K562 (cell line): ENCODE results near the gene CDKN2AIP. TPM values are rescaled to one million over a fixed set of nuclear protein-coding genes. Genes with fewer than 3 reads are reported as not detected.

ENCODE experiments used
- ATAC-seq: fragments of 200-7000 bp; cut with Tn5 transposase; 3 replicates; pipeline ENCODE4 v1.9.1; 2020; ENCODE audit warnings: moderate library complexity
- BruUV-seq: library from RNA; stranded (reverse); fragments of 400-500 nt; replicated peaks from 2 replicates; lab custom pipeline; 2021; lab: Mats Ljungman, UMichigan
- CTCF ChIA-PET: fragments of 300-600 bp; formaldehyde crosslinking; extraction: SDS; loops from one replicate; lab custom pipeline; 2021; ENCODE audit warnings: low intra/inter-chr PET ratio; lab: Yijun Ruan, JAX
- POLR2A ChIA-PET: fragments of 300-600, 350-650 bp; sonication (Branson Sonifier 250); formaldehyde crosslinking; extraction: SDS; loops from one replicate; lab custom pipeline; 2021; ENCODE audit warnings: antibody characterized with exemption, inconsistent platforms; lab: Yijun Ruan, JAX
- DNase-seq, 4 experiments: peaks; one replicate each; pipeline versions ENCODE4 v3.0.0 to v3.0.0-alpha.2; 2011 to 2018; ENCODE audit warnings: low spot score in 3 of 4, mixed read lengths in 3 of 4; ENCODE audit errors: extremely low read depth in 1 of 4
- FAIRE-seq: peaks from 2 replicates; lab custom pipeline; 2011; peaks lifted over from hg19 to GRCh38; lab: Jason Lieb, UNC
- H2AFZ ChIP-seq: 2 replicates; pipeline ENCODE4 v1.6.0; 2011; ENCODE audit warnings: low read depth, low read length, control low read depth, inconsistent platforms
- H3K27ac ChIP-seq: fragments of 200-600 bp; 3 replicates; pipeline ENCODE4 v1.8.0; 2011; ENCODE audit warnings: low read depth, mild to moderate bottlenecking, control low read depth, inconsistent platforms, low read length, moderate library complexity, mixed read lengths; ENCODE audit errors: extremely low read depth
- H3K27me3 ChIP-seq, 2 experiments: fragments of 300-600 bp in 1 of 2; 2 replicates in 1 of 2; 3 replicates in 1 of 2; pipeline versions ENCODE4 v1.6.0 to v1.8.0; 2011; ENCODE audit warnings: inconsistent platforms in 2 of 2, low read length in 2 of 2, mild to moderate bottlenecking in 1 of 2, mixed read lengths in 1 of 2, moderate library complexity in 1 of 2; ENCODE audit not compliant: control insufficient read depth in 2 of 2, insufficient read depth in 2 of 2
- H3K36me3 ChIP-seq: fragments of 300-600 bp; 3 replicates; pipeline ENCODE4 v1.8.0; 2011; ENCODE audit warnings: mild to moderate bottlenecking, low read length, inconsistent platforms; ENCODE audit not compliant: control insufficient read depth, insufficient read depth
- H3K4me1 ChIP-seq, 2 experiments: fragments of 200-600 bp in 1 of 2; replicated peaks in 1 of 2; 2 replicates in 1 of 2; 3 replicates in 1 of 2; pipeline versions ENCODE4 v1.5.1 to v1.8.0; 2011; ENCODE audit warnings: inconsistent platforms in 2 of 2, low read length in 2 of 2, mild to moderate bottlenecking in 1 of 2, mixed read lengths in 1 of 2, moderate library complexity in 1 of 2; ENCODE audit not compliant: control insufficient read depth in 2 of 2, insufficient read depth in 2 of 2
- H3K4me2 ChIP-seq: 2 replicates; pipeline ENCODE4 v1.6.1; 2011; ENCODE audit warnings: low read length, control low read depth, inconsistent platforms, mixed read lengths; ENCODE audit not compliant: insufficient read depth
- H3K4me3 ChIP-seq: fragments of 200-600 bp; sonication (generic), shearing (Covaris generic); 2 replicates; pipeline ENCODE4 v1.5.1; 2016; ENCODE audit warnings: control low read depth, inconsistent platforms
- H3K79me2 ChIP-seq: fragments of 200-600 bp; 3 replicates; pipeline ENCODE4 v1.8.0; 2011; ENCODE audit warnings: low read length, inconsistent platforms; ENCODE audit not compliant: control insufficient read depth, insufficient read depth
- H3K9ac ChIP-seq, 2 experiments: 2 replicates each; pipeline versions ENCODE4 v1.6.0 to v1.6.1; 2011; ENCODE audit warnings: low read depth in 2 of 2, low read length in 2 of 2, control low read depth in 1 of 2, inconsistent platforms in 1 of 2, mild to moderate bottlenecking in 1 of 2, mixed read lengths in 1 of 2; ENCODE audit not compliant: insufficient read depth in 1 of 2
- H3K9me1 ChIP-seq: one replicate; pipeline ENCODE4 v1.6.0; 2011; ENCODE audit warnings: inconsistent platforms, mild to moderate bottlenecking, low read length, moderate library complexity; ENCODE audit not compliant: control insufficient read depth, insufficient read depth
- H3K9me3 ChIP-seq: replicated peaks from 2 replicates; pipeline ENCODE4 v1.5.1; 2011; ENCODE audit warnings: low read depth, low read length, inconsistent platforms; ENCODE audit not compliant: control insufficient read depth, insufficient read depth
- H4K20me1 ChIP-seq: replicated peaks from 2 replicates; pipeline ENCODE4 v1.6.1; 2011; ENCODE audit warnings: low read length, inconsistent platforms, mixed read lengths; ENCODE audit not compliant: control insufficient read depth, insufficient read depth
- CGGBP1 ChIP-seq: fragments of 250-450 bp; sonication (Bioruptor Pico); IDR thresholded peaks from 2 replicates; pipeline ENCODE4 v1.9.0; 2021; ENCODE audit warnings: mild to moderate bottlenecking
- HMGN3 ChIP-seq: IDR thresholded peaks from 2 replicates; pipeline ENCODE4 v1.6.1; 2011; ENCODE audit warnings: borderline replicate concordance, low read depth, mild to moderate bottlenecking, mixed read lengths, low read length; ENCODE audit not compliant: insufficient read length; ENCODE audit errors: extremely low read depth
- JUND ChIP-seq, 2 experiments: IDR thresholded peaks; 2 replicates in 1 of 2; 3 replicates in 1 of 2; pipeline ENCODE4 v1.6.1; 2011; ENCODE audit warnings: borderline replicate concordance in 2 of 2, low read depth in 2 of 2, low read length in 2 of 2, improper control_type of control experiment in 1 of 2, missing biosample characterization in 1 of 2, missing genetic modification characterization in 1 of 2, missing genetic modification reagents in 1 of 2
- MAX ChIP-seq: sonication (generic); formaldehyde crosslinking; IDR thresholded peaks from 2 replicates; pipeline ENCODE4 v1.9.0; 2022; ENCODE audit warnings: mild to moderate bottlenecking, missing genetic modification reagents
- MTA3 ChIP-seq: fragments of 450-650 bp; formaldehyde crosslinking; IDR thresholded peaks from 2 replicates; pipeline ENCODE4 v1.6.1; 2017; ENCODE audit warnings: mild to moderate bottlenecking, borderline replicate concordance
- RBFOX2 ChIP-seq: fragments of 200-400 bp; formaldehyde crosslinking; IDR thresholded peaks from 2 replicates; pipeline ENCODE4 v1.6.1; 2017; ENCODE audit warnings: low read depth, mild to moderate bottlenecking, low read length, moderate library complexity
- RCOR1 ChIP-seq, 2 experiments: IDR thresholded peaks; 2 replicates each; pipeline ENCODE4 v1.6.1; 2012; ENCODE audit warnings: low read depth in 2 of 2, low read length in 2 of 2, borderline replicate concordance in 1 of 2, improper control_type of control experiment in 1 of 2
- RREB1 ChIP-seq: fragments of 250-450 bp; sonication (Bioruptor Pico); IDR thresholded peaks from 2 replicates; pipeline ENCODE4 v1.4.0; 2020
- SMC3 ChIP-seq: conservative IDR thresholded peaks from 2 replicates; pipeline ENCODE4 v1.6.1; 2011; ENCODE audit warnings: low read depth, low read length, improper control_type of control experiment; ENCODE audit not compliant: insufficient read depth
- ZBTB33 ChIP-seq: sonication (generic); formaldehyde crosslinking; IDR thresholded peaks from 2 replicates; pipeline ENCODE4 v1.8.1; 2023; ENCODE audit warnings: mild to moderate bottlenecking, missing genetic modification reagents
- ZKSCAN1 ChIP-seq: fragments of 150-350 bp; IDR thresholded peaks from 2 replicates; pipeline ENCODE4 v1.6.1; 2016; ENCODE audit warnings: low read depth, low read length
- WGBS: fragments of 100-300 bp; shearing (Covaris generic); methylation state at CpG from one replicate; pipeline ENCODE4 v1.1.6; 2016; ENCODE audit warnings: low coverage, mixed read lengths; ENCODE audit not compliant: insufficient coverage; ENCODE audit errors: missing lambda C conversion rate; 5-methylcytosine and 5-hydroxymethylcytosine counted together
- in situ Hi-C: fragments of 300-500 bp; cut with MboI; formaldehyde crosslinking; loops from 4 replicates; pipeline ENCODE4 v1.15.0; 2018; ENCODE audit warnings: inconsistent platforms, mixed read lengths
- intact Hi-C: fragments of 100-400 bp; cut with micrococcal nuclease; formaldehyde crosslinking; loops from 2 replicates; pipeline ENCODE4 v1.14.2; 2022
- polyA plus RNA-seq, 8 experiments: library from polyadenylated mRNA; depleted of rRNA in 4 of 8; stranded (reverse) in 5 of 8; unstranded in 3 of 8; fragments of >200 nt; fragmentation: Nextera tagmentation in 2 of 8; fragmentation: Illumina TruSeq in 1 of 8; extraction: Ambion mirVana in 2 of 8; extraction: Trizol in 1 of 8; gene quantifications; 2 replicates each; pipeline versions ENCODE4 v1.2.1 to v1.2.3, GENCODE V29; 2011 to 2014; ENCODE audit warnings: inconsistent platforms in 1 of 8, missing spikeins in 1 of 8
- total RNA-seq, 7 experiments: library from RNA; depleted of rRNA in 6 of 7; stranded (reverse); fragments of >200 nt in 6 of 7; fragmentation: Illumina TruSeq in 2 of 7; extraction: Trizol in 2 of 7; gene quantifications; 2 replicates each; pipeline versions ENCODE4 v1.2.1 to v1.2.3, GENCODE V29; 2011 to 2021; ENCODE audit warnings: low replicate concordance in 1 of 7

Gene CDKN2AIP
- total and polyA plus RNA-seq, 9 of the 15 experiments (the other 6 are each of a cell fraction or from before 2014, with no cell fraction given), result 5.9 to 22.0 (median 19.7) TPM

- no TSS peak for BruUV-seq
- DNase-seq (peak; percentile 78 to 88 (median 80)), FAIRE-seq (peak; percentile 73), ATAC-seq (peak; percentile 98)
- Histone ChIP-seq H3K4me2 (peak overlapping the region; percentile 76), H3K9ac (peak overlapping the region; percentile 39 to 80), H4K20me1 (no peaks in the 10 kb centered on the region), H3K79me2 (no peaks in the 10 kb centered on the region), H3K4me1 (peaks cover 7 to 8% of the 10 kb centered on the region in 2 experiments; a peak in 4 of 5 replicates), H3K27ac (no peak overlapping the region; the same call in 2 of the 3 replicates), H3K27me3 (no peaks in the 10 kb centered on the region), H3K4me3 (peak overlapping the region; percentile 38), H3K36me3 (no peaks in the 10 kb centered on the region), H3K9me3 (no peaks in the 10 kb centered on the region), H3K9me1 (no peaks in the 10 kb centered on the region), H2AFZ (peak overlapping the region; percentile 97)
- CTCF ChIA-PET, result interaction anchor here (0.9 kb wide), 1 partner anchor 145 kb away, joined by 9 read pairs; no protein-coding TSS in a partner anchor
- intact Hi-C loops, result loop anchor here (1.0 to 2.0 kb wide), 4 partner anchors 42 to 468 kb away; no protein-coding TSS in a partner anchor
- 1% methylated on average over 29 of the region's 32 CpGs for WGBS
- in situ Hi-C loops, result loop anchor here (10.0 kb wide), 2 partner anchors 132 to 332 kb away; no protein-coding TSS in a partner anchor
- POLR2A ChIA-PET, result interaction anchor here (0.6 kb wide), 1 partner anchor 92 kb away, joined by 3 read pairs; no protein-coding TSS in a partner anchor
- TF ChIP-seq HMGN3, result peak; percentile 45
- peak; percentile 36; the same call in 1 of the 2 replicates for TF ChIP-seq MAX (CRISPR knock-in tag)
- TF ChIP-seq ZBTB33 (CRISPR knock-in tag), result peak; percentile 62
- 0 out of 2 replicates have a peak, but pooled peaks have one; percentile 32 for TF ChIP-seq MTA3
- peak; percentile 46 for TF ChIP-seq JUND (IDR thresholded peaks at IDR 0.05; ENCODE audit: borderline replicate concordance, low read depth, low read length)
- no peak for TF ChIP-seq JUND (tag; IDR thresholded peaks at IDR 0.05; ENCODE audit: borderline replicate concordance, low read depth, low read length)
- TF ChIP-seq RREB1 (CRISPR knock-in tag), result peak; percentile 49; the same call in 1 of the 2 replicates
- peak; percentile 85 for TF ChIP-seq SMC3
- TF ChIP-seq ZKSCAN1, result 0 out of 2 replicates have a peak, but pooled peaks have one; percentile 41
- peak in 1 of 2 experiments; percentile 42; a peak in 1 of 4 replicates for TF ChIP-seq RCOR1 (IDR thresholded peaks at IDR 0.05; ENCODE audit: borderline replicate concordance in 1 of 2, low read depth in 2 of 2, low read length in 2 of 2)
- peak; percentile 58 for TF ChIP-seq RBFOX2
- no peak for TF ChIP-seq CGGBP1 (CRISPR knock-in tag)
Observed at GRCh38 chr4:183407128-183407585, 37.3 kb upstream of the CDKN2AIP start.
